SK-N-MC (cell line): ENCODE measurements around the gene FZD7.

Experiments
- DNase-seq: peaks from one replicate; pipeline ENCODE4 v3.0.0-alpha.2; 2011; ENCODE audit warnings: low read depth, low spot score
- H3K27ac ChIP-seq: fragments of 200-600 bp; sonication (generic); 2 replicates; pipeline ENCODE4 v1.5.1; 2016; ENCODE audit warnings: mixed run types
- H3K36me3 ChIP-seq: fragments of 200-600 bp; sonication (generic); 2 replicates; pipeline ENCODE4 v1.6.1; 2017; ENCODE audit warnings: antibody characterized with exemption, low read length, mixed read lengths; ENCODE audit not compliant: insufficient read depth
- H3K4me3 ChIP-seq: fragments of 200-600 bp; sonication (generic); 2 replicates; pipeline ENCODE4 v1.5.1; 2016
- H3K9ac ChIP-seq: fragments of 200-600 bp; sonication (generic); 2 replicates; pipeline ENCODE4 v1.8.0; 2017; ENCODE audit warnings: mixed run types, mixed read lengths; ENCODE audit not compliant: insufficient read length
- H3K9me3 ChIP-seq: fragments of 200-600 bp; sonication (generic); 2 replicates; pipeline ENCODE4 v1.6.1; 2017; ENCODE audit warnings: low read depth, mild to moderate bottlenecking, antibody characterized with exemption, low read length, moderate library complexity, mixed read lengths
- EZH2 ChIP-seq: fragments of 200-600 bp; sonication (generic); IDR thresholded peaks from one replicate; pipeline ENCODE4 v1.6.1; 2017; ENCODE audit warnings: antibody characterized with exemption
- FOXP2 ChIP-seq: optimal IDR thresholded peaks from 2 replicates; pipeline ENCODE3; 2011; ENCODE audit warnings: mild to moderate bottlenecking, moderate library complexity; ENCODE audit not compliant: insufficient read depth; ENCODE audit errors: extremely low read length, control extremely low read depth
- POLR2AphosphoS5 ChIP-seq: IDR thresholded peaks from 2 replicates; pipeline ENCODE4 v1.6.1; 2012; ENCODE audit warnings: mild to moderate bottlenecking, low read depth, low read length, borderline replicate concordance

The FZD7 gene

DNA sequence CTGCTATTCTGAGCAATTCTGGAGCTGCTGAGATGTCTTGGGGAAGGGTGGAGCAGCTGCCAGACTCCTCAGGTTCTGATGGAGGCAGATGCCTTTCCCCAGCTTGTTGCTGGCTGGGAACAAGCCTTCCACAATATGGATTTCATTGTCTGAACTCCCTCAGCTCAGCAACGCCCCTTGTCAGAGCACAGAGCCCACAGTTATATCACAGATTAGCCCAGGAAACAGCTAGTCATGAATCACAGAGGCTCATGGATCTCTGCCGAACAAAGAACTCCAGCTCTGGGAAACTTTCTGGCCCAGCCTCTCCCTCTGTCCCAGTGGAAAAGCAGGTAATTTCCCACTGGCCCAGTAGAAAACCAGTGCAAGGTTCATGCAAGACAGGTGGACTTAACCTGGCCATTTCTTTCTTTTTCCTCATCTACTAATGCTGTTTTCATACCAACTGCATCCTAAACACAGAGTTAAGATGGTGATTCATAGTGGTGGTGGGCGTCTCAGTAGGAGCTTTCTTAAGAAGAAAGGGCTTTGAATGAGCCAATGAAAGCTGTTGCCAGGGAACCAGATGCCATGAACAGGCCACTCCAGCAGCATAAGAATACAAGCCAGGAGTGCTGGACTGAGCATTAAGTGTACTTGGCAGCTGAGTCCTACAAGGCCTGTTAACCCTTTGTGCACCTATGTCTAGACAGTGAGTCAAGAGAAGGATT is 30.7 kb downstream of the FZD7 start:
- no peak overlapping the region for H3K27ac ChIP-seq
- no peak for DNase-seq
- TF ChIP-seq EZH2: no peak
- TF ChIP-seq FOXP2: no peak
- TF ChIP-seq POLR2AphosphoS5: no peak
- no peaks in the 10 kb centered on the region for H3K9me3 ChIP-seq
- no peak overlapping the region for H3K9ac ChIP-seq
- no peak overlapping the region for H3K4me3 ChIP-seq
- no peaks in the 10 kb centered on the region for H3K36me3 ChIP-seq

DNA sequence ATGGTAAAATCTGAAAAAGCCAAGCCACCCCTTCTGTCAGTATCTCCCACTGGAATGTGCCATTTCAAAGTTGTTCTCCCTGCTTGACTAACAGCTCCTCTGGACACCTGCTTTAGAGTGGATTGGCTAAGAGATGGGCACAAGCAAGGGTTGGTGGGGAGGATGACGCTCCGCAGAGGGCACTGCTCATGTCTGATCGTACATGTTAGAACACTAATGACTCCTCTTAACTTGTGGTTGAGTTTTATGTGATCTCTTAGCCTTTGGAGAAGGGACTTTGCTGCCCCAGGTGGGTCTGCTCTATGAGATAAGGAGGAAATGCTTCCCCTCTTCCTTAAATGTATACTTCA is 31.2 kb downstream of the FZD7 start:
- no peak for DNase-seq
- H3K36me3 ChIP-seq: no peaks in the 10 kb centered on the region
- no peak overlapping the region for H3K9ac ChIP-seq
- no peak overlapping the region for H3K4me3 ChIP-seq
- H3K9me3 ChIP-seq: no peaks in the 10 kb centered on the region
- H3K27ac ChIP-seq: no peak overlapping the region
- TF ChIP-seq FOXP2 (no peak), EZH2 (no peak), POLR2AphosphoS5 (no peak)

DNA sequence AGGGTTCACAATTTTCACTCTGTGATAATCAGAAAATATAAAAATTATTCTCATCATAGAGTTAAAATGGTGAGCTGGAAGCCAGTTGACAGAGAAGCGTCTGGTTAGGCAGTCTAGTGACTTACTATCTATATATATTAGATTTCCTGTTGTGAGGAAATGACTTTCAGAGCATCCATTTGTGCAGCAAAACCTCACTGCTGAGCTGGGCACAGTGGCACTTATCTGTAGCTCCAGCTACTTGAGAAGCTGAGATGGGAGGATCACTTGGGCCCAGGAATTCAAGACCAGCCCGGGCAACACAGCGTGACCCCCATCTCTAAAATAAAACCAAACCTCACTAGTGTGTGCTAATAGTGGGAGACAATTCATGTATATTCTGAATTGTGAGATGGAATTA is 32.2 kb downstream of the FZD7 start:
- DNase-seq: no peak
- H3K36me3 ChIP-seq: no peaks in the 10 kb centered on the region
- no peak overlapping the region for H3K9ac ChIP-seq
- H3K27ac ChIP-seq: no peak overlapping the region
- TF ChIP-seq POLR2AphosphoS5: no peak
- no peak for TF ChIP-seq EZH2
- no peak for TF ChIP-seq FOXP2
- H3K4me3 ChIP-seq: no peak overlapping the region
- no peaks in the 10 kb centered on the region for H3K9me3 ChIP-seq

DNA sequence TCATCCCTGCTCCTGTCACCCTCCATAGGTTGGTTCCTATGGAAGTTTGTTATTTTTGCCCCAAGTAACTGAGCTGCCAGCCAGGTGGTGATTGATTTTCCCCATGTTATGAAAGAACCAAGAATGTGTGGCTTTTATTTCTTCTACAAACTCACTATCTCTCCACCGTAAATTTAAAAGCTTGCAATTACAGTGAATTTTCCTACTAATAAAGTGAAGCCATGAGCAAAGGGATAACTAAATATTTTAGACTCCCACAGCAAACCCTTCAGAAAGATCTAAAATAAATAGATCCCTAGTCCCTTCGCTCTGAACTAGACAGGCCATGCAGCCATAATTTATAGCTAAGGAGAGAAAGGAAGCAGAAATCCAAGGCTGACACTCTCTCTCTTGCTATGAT is 33.2 kb downstream of the FZD7 start:
- Histone ChIP-seq H3K27ac (no peak overlapping the region), H3K4me3 (no peak overlapping the region), H3K9ac (no peak overlapping the region), H3K9me3 (no peaks in the 10 kb centered on the region), H3K36me3 (no peaks in the 10 kb centered on the region)
- DNase-seq: no peak
- no peak for TF ChIP-seq FOXP2
- TF ChIP-seq POLR2AphosphoS5: no peak
- TF ChIP-seq EZH2: no peak

DNA sequence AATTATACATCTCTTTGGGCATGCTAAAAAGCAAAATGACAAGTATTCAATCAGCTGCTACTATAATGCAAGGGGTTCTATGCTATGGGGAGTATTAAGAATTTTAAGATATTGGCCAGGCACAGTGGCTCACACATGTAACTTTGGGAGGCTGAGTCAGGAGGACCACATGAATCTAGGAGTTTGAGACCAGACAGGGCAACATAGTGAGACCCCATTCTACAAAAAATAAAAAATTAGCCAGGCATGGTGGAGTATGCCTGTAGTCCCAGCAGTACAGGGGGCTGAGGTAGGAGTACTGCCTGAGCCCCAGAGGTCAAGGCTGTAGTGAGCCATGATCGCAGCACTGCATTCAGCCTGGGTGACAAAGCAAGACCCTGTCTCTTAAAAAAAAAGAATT is 33.9 kb downstream of the FZD7 start:
- Histone ChIP-seq H3K9ac (no peak overlapping the region), H3K4me3 (no peak overlapping the region), H3K9me3 (no peaks in the 10 kb centered on the region), H3K36me3 (no peaks in the 10 kb centered on the region), H3K27ac (no peak overlapping the region)
- DNase-seq: no peak
- TF ChIP-seq EZH2 (no peak), FOXP2 (no peak), POLR2AphosphoS5 (no peak)

DNA sequence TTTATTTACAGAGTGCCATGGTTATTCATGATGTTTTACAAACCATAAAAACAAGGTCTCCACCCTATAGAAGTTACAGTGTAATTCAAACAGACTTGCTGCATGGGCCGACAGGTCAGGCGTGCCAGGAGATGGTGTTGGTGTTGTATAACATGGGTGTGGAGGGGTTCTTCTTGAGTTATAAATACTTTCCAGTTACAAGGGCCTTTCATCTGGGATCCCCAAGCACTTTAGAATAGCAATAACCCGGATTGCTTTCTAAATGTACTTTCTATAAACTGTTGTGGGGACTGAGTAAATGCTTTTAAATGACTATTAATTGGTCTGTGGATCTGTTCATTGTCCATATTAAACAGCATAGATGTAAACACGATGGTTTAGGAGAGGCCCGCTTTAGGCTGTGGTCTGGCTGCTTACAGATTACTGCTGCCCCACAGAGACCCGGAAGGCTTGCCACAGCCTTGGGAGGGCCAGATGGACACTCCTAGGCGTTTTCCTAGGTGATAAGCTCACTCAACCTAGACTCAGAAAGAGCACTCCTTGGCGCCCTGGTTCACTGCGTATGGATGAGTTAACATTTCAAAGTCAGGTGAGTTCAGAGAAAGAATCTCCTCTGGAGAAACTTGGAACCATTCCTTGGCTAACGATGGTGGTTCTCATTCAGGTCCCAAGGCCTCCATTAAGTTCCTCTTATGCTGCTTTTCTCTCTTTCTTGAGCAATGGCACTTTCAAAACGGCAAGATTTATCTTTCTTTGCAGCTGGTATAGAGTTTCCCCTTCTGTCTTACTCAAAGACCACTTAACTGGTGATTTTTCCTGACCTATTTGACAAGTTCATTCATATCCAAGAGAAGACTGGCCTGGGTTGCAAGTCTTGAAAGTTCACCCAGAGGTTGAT is 35.8 kb downstream of the FZD7 start:
- no peak for DNase-seq
- no peak overlapping the region for H3K4me3 ChIP-seq
- TF ChIP-seq POLR2AphosphoS5 (no peak), EZH2 (no peak)
- H3K9me3 ChIP-seq: no peaks in the 10 kb centered on the region
- H3K27ac ChIP-seq: no peak overlapping the region
- H3K36me3 ChIP-seq: no peaks in the 10 kb centered on the region
- no peak overlapping the region for H3K9ac ChIP-seq

DNA sequence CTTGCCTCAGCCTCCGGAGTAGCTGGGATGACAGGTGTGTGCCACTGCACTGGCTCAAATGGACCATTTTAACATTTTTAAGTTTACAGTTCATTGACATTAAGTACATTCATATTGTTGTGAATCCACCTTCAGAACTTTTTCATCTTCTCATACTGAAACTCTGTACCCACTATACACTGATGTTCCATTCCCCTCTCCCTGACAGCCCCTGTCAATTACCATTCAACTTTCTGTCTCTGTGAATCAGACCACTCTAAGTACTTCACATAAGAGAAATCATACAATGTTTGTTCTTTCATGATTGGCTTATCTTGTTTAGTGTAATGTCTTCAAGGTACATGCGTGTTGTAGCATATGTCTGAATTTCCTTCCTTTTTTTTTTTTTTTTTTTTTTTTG is 37.5 kb downstream of the FZD7 start:
- no peak overlapping the region for H3K9ac ChIP-seq
- no peak for DNase-seq

DNA sequence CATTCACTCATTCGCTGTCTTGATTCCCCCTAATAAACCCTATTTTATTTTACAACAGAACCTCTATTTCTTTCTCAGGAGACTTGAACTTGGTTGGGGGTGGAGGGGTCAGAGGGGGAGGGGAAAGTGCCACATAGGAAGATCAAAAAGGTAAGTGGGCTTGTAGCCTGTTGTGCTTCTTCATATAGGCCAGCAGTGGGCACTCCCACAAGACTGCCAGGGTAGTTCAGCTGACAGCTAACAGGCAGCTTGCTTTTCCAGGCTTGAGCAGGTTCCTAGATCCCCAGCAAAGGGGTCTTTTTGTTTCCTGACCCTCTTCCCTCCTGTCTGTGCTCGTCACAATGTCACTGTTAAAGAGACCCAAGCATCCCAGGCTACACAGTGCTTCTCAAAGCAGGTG is 38.6 kb downstream of the FZD7 start:
- no peak overlapping the region for H3K9ac ChIP-seq

More for the DNA sequence above, 37.5 kb downstream of the FZD7 start:
- no peak overlapping the region for H3K27ac ChIP-seq
- H3K4me3 ChIP-seq: no peak overlapping the region
- no peaks in the 10 kb centered on the region for H3K9me3 ChIP-seq
- TF ChIP-seq POLR2AphosphoS5: no peak
- TF ChIP-seq FOXP2: no peak
- no peak for TF ChIP-seq EZH2
- H3K36me3 ChIP-seq: no peaks in the 10 kb centered on the region

More for the DNA sequence above, 38.6 kb downstream of the FZD7 start:
- Histone ChIP-seq H3K36me3 (no peaks in the 10 kb centered on the region), H3K9me3 (no peaks in the 10 kb centered on the region), H3K27ac (no peak overlapping the region), H3K4me3 (no peak overlapping the region)
- no peak for DNase-seq
- TF ChIP-seq POLR2AphosphoS5 (no peak), FOXP2 (no peak), EZH2 (no peak)
